NB4 (cell line): Measurements from ENCODE around the gene LHX2.

Source experiments
- CTCF ChIP-seq: IDR thresholded peaks from one replicate; pipeline ENCODE4 v1.5.1; 2012; ENCODE audit warnings: low read depth, low read length
- MAX ChIP-seq: IDR thresholded peaks from 2 replicates; pipeline ENCODE4 v1.6.1; 2011; ENCODE audit warnings: low read depth, low read length
- MYC ChIP-seq: IDR thresholded peaks from 2 replicates; pipeline ENCODE4 v1.6.1; 2011; ENCODE audit warnings: low read depth, low read length
- POLR2A ChIP-seq: IDR thresholded peaks from 2 replicates; pipeline ENCODE4 v1.6.1; 2011; ENCODE audit warnings: mild to moderate bottlenecking; ENCODE audit not compliant: insufficient read length; ENCODE audit errors: extremely low read depth

- TF ChIP-seq POLR2A (no peak), CTCF (no peak), MAX (no peak), MYC (no peak)
These were observed 1.1 kb downstream of the LHX2 start for GRCh38 chr9:124012368-124013301.
